Thoracic aorta (tissue), 2 donors: ENCODE data around the gene GINS3. TPM values are rescaled to one million over a fixed set of nuclear protein-coding genes. Genes with fewer than 3 reads are reported as not detected.

Experiments used
- ATAC-seq: fragments of 150-250 bp; one replicate; pipeline ENCODE4 v1.8.0; 2017; ENCODE audit warnings: low read depth; ENCODE audit not compliant: insufficient number of reproducible peaks, low FRiP score
- DNase-seq: peaks from one replicate; pipeline ENCODE4 v3.0.0-alpha.2; 2020; ENCODE audit warnings: low spot score
- H3K27ac ChIP-seq, 2 donors: fragments of 200-600 bp; sonication (generic); 1 replicate in 1 of 2; 2 replicates in 1 of 2; pipeline ENCODE4 v1.5.1; 2016; ENCODE audit warnings: mild to moderate bottlenecking in 2 of 2, moderate library complexity in 2 of 2
- H3K27me3 ChIP-seq: fragments of 200-600 bp; sonication (generic); replicated peaks from 2 replicates; pipeline ENCODE4 v1.6.0; 2016; ENCODE audit warnings: mild to moderate bottlenecking; ENCODE audit not compliant: insufficient read depth
- H3K36me3 ChIP-seq: fragments of 200-600 bp; sonication (generic); one replicate; pipeline ENCODE4 v1.5.1; 2016
- H3K4me1 ChIP-seq, 2 donors: fragments of 200-600 bp; sonication (generic); 1 replicate in 1 of 2; 2 replicates in 1 of 2; pipeline versions ENCODE4 v1.5.1 to v1.6.0; 2016; ENCODE audit warnings: low read depth in 2 of 2, mild to moderate bottlenecking in 1 of 2; ENCODE audit not compliant: control insufficient read depth in 1 of 2
- H3K4me3 ChIP-seq: fragments of 200-600 bp; sonication (generic); 2 replicates; pipeline ENCODE4 v1.5.1; 2016; ENCODE audit warnings: mild to moderate bottlenecking
- H3K9me3 ChIP-seq: fragments of 200-600 bp; sonication (generic); 2 replicates; pipeline ENCODE4 v1.5.1; 2016
- CTCF ChIP-seq: fragments of 200-600 bp; sonication (generic); IDR thresholded peaks from one replicate; pipeline ENCODE4 v1.5.1; 2019; ENCODE audit warnings: antibody characterized with exemption
- total RNA-seq, 2 donors: library from RNA; depleted of rRNA; stranded (reverse); fragments of >200 nt; gene quantifications; one replicate each; pipeline versions ENCODE4 v1.1.0 to v1.2.3, GENCODE V29; 2016

The GINS3 gene
- total RNA-seq, 2 donors from 2014 or later, result 1.1 to 1.3 TPM

DNA sequence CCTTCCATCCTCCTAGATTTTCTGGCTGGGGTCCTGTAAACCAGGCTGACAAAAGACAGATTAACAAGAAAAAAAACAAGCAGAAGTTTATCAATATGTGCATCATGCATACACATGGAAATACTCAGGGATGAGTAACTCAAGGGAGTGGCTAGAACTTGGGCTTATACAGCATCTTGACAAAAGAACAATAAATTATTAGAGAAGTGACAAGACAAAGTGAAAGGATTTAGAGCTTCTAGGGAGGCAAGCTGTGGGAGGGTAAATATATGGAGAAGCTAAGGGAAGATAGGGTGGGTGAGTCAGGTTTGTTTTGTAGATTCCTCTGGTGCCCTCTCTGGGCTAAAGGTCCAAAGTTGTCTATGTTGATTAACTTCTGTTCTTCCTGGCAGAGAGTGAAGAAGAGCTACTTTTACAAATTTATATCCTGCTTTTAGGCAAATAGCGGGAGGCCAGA lies 59.7 kb downstream of the GINS3 start:
- no peaks in the 10 kb centered on the region for H3K9me3 ChIP-seq
- ATAC-seq (no peak), DNase-seq (no peak)
- no peak overlapping the region for H3K4me3 ChIP-seq
- H3K27me3 ChIP-seq, result no peaks in the 10 kb centered on the region
- no peaks in the 10 kb centered on the region for H3K36me3 ChIP-seq
- no peak for TF ChIP-seq CTCF
- no peaks in the 10 kb centered on the region for H3K4me1 ChIP-seq
- no peak overlapping the region for H3K27ac ChIP-seq

DNA sequence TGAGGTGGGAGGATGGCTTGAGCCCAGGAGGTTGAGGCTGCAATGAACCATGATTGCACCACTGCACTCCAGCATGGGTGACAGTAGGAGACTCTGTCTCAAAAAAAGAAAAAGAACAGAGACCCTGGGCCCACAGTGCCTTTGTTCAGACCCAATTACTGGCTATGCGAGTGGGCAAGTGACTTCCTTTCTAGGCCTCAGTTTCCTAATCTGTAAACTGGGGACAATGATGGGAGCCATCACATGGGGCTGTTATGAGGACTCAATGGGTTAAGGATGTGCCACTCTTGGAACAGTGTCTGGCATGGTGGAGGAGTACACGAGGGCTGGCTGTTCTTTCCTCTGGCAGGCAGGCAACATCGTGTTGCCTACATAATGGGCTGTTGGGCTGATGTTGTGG lies 60.4 kb downstream of the GINS3 start:
- H3K4me1 ChIP-seq, result no peaks in the 10 kb centered on the region
- TF ChIP-seq CTCF, result no peak
- H3K27me3 ChIP-seq, result no peaks in the 10 kb centered on the region
- DNase-seq (no peak), ATAC-seq (no peak)
- no peaks in the 10 kb centered on the region for H3K36me3 ChIP-seq
- no peak overlapping the region for H3K27ac ChIP-seq
- no peak overlapping the region for H3K4me3 ChIP-seq
- H3K9me3 ChIP-seq, result no peaks in the 10 kb centered on the region

DNA sequence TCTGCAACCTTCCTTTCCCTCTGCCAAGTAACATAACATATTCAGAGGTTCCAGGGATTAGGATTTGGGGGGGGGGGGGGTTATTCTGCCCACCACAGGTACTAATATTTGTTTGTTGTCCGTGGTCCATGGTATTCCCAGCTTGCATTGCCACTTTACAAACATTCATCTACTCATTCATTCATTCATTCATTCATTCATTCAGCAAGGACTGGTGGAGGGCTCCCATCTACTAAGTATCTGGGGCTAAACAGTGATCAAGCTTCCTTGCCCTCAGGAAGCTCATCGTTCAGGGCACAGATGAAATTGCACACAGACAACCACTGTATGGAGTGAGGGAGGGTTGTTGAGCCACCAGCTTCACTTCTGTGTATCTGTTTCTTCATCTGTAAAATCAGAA lies 61.9 kb downstream of the GINS3 start:
- DNase-seq, result no peak
- no peak for ATAC-seq
- Histone ChIP-seq H3K36me3 (no peaks in the 10 kb centered on the region), H3K4me3 (no peak overlapping the region), H3K27ac (no peak overlapping the region), H3K9me3 (no peaks in the 10 kb centered on the region), H3K27me3 (no peaks in the 10 kb centered on the region), H3K4me1 (no peaks in the 10 kb centered on the region)
- no peak for TF ChIP-seq CTCF

- no peak for TF ChIP-seq CTCF
- H3K9me3 ChIP-seq, result no peaks in the 10 kb centered on the region
- H3K27me3 ChIP-seq, result no peaks in the 10 kb centered on the region
- no peak overlapping the region for H3K27ac ChIP-seq
- ATAC-seq (no peak), DNase-seq (no peak)
- no peaks in the 10 kb centered on the region for H3K4me1 ChIP-seq
- H3K4me3 ChIP-seq, result no peak overlapping the region
- H3K36me3 ChIP-seq, result no peaks in the 10 kb centered on the region
These were observed 62.6 kb downstream of the GINS3 start for GRCh38 chr16:58454856-58455255.

Other genes with a start within 250 kb of the GINS3 start
- gene CSNK2A2, start 194.4 kb upstream of the GINS3 start, total RNA-seq, result 10 to 100 TPM; 29.2 to 40.1 TPM
- not detected for gene PRSS54, start 97.4 kb upstream of the GINS3 start, total RNA-seq
- 10 to 100 TPM in 1 of 2 donors, 1 to 10 TPM in 1; 2.2 to 11.0 TPM for gene NDRG4, start 107.7 kb downstream of the GINS3 start, total RNA-seq
- 10 to 100 TPM; 19.2 to 47.3 TPM for gene SETD6, start 123.0 kb downstream of the GINS3 start, total RNA-seq
- 100 to 1,000 TPM in 1 of 2 donors, 10 to 100 TPM in 1; 54.8 to 112 TPM for gene CNOT1, start 237.4 kb downstream of the GINS3 start, total RNA-seq